GM19452 (cell line): Measurements from ENCODE around the gene TEDC2.
"Not testable (repeated sequence)": the region's sequence is repeated elsewhere in the genome, so short reads cannot be mapped to it uniquely, and the experiment has no call there.

Source experiments
- ATAC-seq: cut with Tn5 transposase; IDR thresholded peaks from one replicate; pipeline ENCODE4 v1.9.1; 2021; ENCODE audit not compliant: unreplicated experiment

TEDC2 gene

DNA sequence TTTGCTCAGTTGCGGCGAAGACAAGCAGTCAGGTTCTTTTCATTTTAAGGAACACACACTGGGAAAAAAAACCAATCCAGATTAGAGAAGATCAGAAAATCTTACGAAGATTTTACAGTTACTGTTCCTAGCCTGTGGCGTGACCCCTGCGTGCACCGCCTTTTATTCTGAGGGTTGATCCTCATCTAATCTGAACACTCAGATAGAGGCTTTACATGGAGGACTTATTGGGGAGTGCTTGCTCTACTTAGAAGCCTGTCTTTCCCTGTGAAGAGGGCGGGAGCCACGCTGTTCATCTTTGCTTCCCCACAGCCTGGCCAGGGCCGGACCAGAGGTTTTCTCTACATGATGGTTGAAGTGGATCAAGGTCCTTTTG lies 16.4 kb downstream of the TEDC2 start:
- no peak for ATAC-seq

DNA sequence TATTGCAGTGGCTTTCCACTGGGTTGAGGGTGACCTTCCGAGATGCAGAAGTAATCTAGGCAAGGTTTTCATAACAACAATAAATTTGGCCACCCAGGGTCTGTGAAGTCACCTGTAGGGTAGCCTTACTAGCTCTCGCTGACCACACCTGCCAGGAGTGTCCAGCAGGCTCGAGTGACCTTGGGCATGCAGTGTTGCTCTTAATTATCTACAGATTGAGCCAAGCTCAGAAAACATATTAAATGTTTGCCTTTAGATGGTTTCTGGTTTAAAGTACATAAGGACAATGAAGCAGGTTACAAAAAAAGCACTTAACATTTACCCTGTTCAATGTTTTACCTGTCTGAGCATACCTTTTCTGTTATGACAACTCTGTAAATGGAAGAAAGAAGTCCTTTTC lies 16.8 kb downstream of the TEDC2 start:
- ATAC-seq = no peak

DNA sequence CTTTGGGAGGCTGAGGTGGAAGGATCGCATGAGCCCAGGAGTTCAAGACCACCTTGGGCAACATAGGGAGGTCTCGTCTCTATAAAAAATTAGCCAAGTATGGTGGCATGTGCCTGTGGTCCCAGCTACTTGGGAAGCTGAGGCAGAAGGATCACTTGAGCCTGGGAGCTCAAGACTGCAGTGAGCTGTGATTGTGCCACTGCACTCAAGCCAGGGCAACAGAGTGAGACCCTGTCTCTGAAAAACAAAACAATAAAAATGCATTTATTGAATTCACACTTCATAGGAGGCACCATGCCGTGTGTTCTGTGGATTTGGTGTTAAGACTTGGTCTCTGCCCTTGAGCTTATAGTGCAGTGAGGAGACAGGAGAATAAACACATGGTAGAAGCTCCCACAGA lies 17.4 kb downstream of the TEDC2 start:
- no peak for ATAC-seq

GRCh38 chr16:2478279-2478678 lies 18.4 kb downstream of the TEDC2 start:
- ATAC-seq = no peak

GRCh38 chr16:2479996-2480395 lies 20.1 kb downstream of the TEDC2 start:
- not testable (repeated sequence) for ATAC-seq

GRCh38 chr16:2480948-2481347 lies 21.0 kb downstream of the TEDC2 start:
- ATAC-seq = no peak

- no peak for ATAC-seq
Measured at GRCh38 chr16:2481676-2482075, 21.8 kb downstream of the TEDC2 start.

GRCh38 chr16:2482249-2482648 lies 22.3 kb downstream of the TEDC2 start:
- no peak for ATAC-seq

DNA sequence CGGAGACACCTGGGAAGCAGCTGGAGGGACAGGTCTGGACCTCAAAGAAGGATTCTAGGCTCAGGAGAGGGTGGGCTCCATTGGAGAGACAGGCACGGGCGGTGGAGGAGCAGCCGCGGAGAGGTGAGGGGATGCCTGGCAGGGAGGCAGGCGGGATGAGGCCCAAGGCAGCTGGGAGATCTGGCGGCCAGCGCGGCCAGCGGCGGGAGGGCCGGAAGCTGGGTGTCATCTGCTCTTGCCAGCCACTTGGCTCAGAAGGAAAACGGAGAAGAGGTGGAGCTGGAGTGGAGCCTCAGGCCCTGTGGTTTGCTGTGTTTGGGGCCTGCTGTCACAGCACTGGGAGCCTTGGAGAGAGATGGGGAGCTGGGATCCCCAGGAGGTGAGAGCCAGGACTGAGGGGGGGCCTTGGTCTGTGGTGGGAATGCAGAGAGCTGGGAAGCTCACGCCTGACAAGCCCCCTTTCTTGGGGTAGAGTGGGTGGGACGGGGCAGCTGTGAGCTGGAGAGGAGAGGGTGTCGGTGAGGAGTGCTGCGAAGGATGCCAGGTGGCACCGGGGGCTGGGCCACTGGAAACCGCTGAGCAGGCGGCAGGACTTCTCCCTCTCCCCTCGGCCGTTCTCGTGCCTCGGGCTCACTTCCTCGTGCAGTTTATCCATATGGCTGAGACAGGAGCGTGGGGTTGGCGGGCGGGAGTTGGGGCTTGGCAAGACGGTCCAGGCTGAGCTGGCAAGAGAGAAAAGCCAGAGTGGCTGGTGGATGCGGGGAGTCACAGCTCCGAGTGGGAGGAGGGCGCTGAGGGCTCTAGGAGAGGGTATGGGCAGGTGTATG lies 23.0 kb downstream of the TEDC2 start:
- ATAC-seq = no peak

DNA sequence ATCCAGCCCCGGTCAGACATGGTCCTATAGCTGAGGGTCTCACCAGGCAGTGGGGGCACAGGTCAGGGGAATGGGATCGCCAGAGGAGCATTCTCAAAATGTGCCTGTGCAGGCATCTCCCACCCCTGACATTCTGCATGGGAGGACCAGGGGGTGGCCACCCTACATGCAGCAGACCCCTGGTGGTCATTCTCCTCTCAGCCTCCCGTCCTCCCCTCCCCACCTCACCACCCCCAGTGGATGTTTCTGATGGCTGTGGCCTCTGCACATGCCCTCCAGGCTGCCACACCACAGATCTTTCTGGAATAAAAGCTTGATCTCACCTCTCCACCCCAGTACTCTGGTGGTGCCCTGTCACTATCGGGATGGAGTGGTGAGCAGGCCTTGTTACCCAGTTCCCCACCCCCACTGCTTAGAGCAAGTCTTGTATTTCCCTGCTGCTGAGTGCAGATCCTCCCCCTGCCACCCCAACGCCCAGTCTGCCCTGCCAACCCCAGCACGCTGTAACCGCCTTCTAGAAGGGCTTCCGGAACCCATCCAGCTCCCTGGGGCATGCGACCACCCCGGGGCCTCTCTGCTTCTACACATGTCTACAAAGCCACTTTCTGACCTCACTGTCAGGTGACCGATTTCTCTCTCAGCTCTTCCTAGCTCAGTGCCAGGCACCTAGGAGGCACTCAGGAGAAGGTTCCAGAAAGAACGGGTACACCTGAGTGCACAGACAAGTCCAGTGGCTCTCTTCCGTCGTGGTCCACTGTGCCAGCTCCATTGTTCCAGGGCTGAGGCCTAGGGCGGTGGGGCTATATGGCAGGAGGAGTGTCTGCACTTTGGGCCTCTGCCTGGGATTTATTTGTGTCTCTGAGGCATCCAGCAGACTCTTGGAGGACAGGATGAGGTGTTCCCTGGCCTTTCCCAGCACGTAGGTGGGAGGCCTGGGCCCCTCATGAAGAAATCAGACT lies 24.3 kb downstream of the TEDC2 start:
- no peak for ATAC-seq

- no peak for ATAC-seq
Measured at GRCh38 chr16:2484898-2485508, 25.1 kb downstream of the TEDC2 start.

- no peak for ATAC-seq
Measured at GRCh38 chr16:2485811-2486507, 26.1 kb downstream of the TEDC2 start.

DNA sequence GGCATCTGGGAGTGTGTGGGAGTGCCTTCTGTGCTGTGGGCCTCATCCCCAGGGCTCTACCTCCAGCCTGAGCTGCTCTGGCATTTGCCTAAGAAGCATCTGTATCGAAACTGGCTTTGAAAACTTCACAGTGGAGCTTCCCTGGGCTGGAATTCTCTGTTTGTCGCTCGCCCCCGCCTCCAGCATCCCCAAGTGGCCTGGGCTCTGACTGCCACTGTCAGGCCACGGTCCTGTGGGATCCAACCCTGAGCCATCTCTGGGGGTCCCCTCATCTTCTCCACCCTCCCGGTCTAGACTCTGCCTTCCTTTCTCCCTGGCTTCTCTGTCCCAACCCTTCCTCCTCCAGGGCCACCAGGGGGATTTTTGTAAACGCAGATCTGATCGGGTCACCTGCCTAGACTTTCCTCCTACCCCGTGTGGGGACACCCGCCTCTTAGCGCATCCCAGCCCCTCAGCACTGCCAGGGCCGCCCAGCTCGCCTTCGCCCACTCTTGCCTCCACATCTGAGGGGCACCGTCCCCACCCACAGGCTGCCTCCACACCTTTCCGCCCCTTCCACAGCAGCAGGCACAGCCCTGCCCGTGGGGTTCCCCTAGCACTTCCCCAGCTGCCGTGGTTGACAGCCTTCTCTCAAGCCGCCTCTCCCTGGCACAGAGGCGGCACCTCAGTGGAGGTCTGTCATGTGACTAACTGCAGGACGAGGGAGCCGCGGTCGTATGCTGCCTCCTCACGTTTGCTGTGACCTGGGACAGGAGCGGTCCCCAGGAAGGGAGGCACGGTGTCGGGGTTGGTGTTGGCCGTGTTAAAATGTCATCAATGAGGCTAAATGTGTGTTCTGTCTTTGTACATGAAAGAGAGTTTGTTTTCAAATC lies 27.0 kb downstream of the TEDC2 start:
- ATAC-seq = peak; percentile 61

- ATAC-seq = no peak
Measured at GRCh38 chr16:2487517-2487842, 27.6 kb downstream of the TEDC2 start.

DNA sequence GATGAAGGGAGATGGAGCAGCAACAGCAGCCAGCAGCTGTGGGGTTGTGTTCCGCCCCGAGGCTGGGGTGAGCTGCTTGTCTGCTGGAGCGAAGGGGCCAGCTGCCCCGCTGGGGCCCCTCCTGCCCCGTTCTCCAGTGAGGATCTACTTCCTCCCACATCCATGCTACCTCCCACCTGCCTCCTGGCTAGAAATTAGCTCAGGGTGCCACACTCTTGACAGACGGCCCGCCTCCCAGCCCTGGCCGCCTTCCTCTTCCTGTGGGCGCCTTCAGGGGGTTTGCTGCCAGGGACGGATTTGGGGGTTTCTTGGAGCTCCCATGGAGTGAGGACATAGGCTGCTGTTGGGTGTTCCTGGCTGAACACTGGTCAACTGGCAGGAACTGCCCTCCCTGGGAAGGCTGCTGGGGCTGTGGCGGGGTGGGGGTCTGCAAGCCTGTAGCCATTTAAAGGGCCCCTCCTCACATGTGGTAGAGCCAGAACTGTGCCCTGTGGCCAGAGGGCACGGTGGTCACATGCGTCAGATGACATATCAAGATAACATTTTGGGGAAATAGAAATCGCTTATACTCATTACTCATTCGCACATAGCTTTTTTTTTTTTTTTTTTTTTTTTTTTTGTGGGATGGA lies 28.1 kb downstream of the TEDC2 start:
- no peak for ATAC-seq

GRCh38 chr16:2489581-2489980 lies 29.7 kb downstream of the TEDC2 start:
- ATAC-seq = no peak

GRCh38 chr16:2490190-2491105 lies 30.5 kb downstream of the TEDC2 start:
- ATAC-seq = no peak

- ATAC-seq = no peak
Measured at GRCh38 chr16:2492292-2492691, 32.4 kb downstream of the TEDC2 start.

- no peak for ATAC-seq
Measured at GRCh38 chr16:2493605-2494004, 33.7 kb downstream of the TEDC2 start.
